Caco-2 (cell line): ENCODE results near the gene TLR9. TPM values are rescaled to one million over a fixed set of nuclear protein-coding genes. Genes with fewer than 3 reads are reported as not detected.

Experiments
- BruUV-seq: library from RNA; stranded (reverse); fragments of 400-500 nt; replicated peaks from 2 replicates; lab custom pipeline; 2021; lab: Mats Ljungman, UMichigan
- CTCF ChIA-PET: fragments of 300-600 bp; sonication (Branson Sonifier 250); formaldehyde crosslinking; loops from one replicate; lab custom pipeline; 2022; ENCODE audit warnings: antibody characterized with exemption; lab: Charles Lee
- POLR2A ChIA-PET: fragments of 300-600 bp; sonication (Branson Sonifier 250); formaldehyde crosslinking; loops from one replicate; lab custom pipeline; 2022; ENCODE audit warnings: antibody characterized with exemption; lab: Charles Lee
- DNase-seq, 2 experiments: peaks; one replicate each; pipeline versions ENCODE4 v3.0.0 to v3.0.0-alpha.2; 2020 to 2022
- H3K27me3 ChIP-seq: replicated peaks from 2 replicates; pipeline ENCODE4 v1.6.0; 2011; ENCODE audit warnings: low read length; ENCODE audit not compliant: control insufficient read depth, insufficient read depth
- H3K36me3 ChIP-seq: 2 replicates; pipeline ENCODE4 v1.5.1; 2011; ENCODE audit warnings: low read length; ENCODE audit not compliant: control insufficient read depth, insufficient read depth
- H3K4me1 ChIP-seq: fragments of 250-450 bp; sonication (Bioruptor Pico); 2 replicates; pipeline ENCODE4 v1.5.1; 2020; ENCODE audit warnings: mild to moderate bottlenecking
- H3K4me3 ChIP-seq: 2 replicates; pipeline ENCODE4 v1.5.1; 2011; ENCODE audit warnings: low read depth, mild to moderate bottlenecking, control low read depth, low read length
- H3K9me3 ChIP-seq: fragments of 250-450 bp; sonication (Bioruptor Pico); 2 replicates; pipeline ENCODE4 v1.5.1; 2020; ENCODE audit warnings: mild to moderate bottlenecking, moderate library complexity
- H3K27ac Mint-ChIP-seq: one replicate; pipeline ENCODE4 v1.8.0; 2022; ENCODE audit warnings: mixed read lengths; ENCODE audit not compliant: unreplicated experiment
- H3K27me3 Mint-ChIP-seq: one replicate; pipeline ENCODE4 v1.8.0; 2022; ENCODE audit warnings: mixed read lengths; ENCODE audit not compliant: insufficient read depth, unreplicated experiment
- H3K36me3 Mint-ChIP-seq: one replicate; pipeline ENCODE4 v1.8.0; 2022; ENCODE audit warnings: mild to moderate bottlenecking, mixed read lengths; ENCODE audit not compliant: insufficient read depth, unreplicated experiment
- H3K4me1 Mint-ChIP-seq: one replicate; pipeline ENCODE4 v1.8.0; 2022; ENCODE audit warnings: low read depth, mixed read lengths; ENCODE audit not compliant: unreplicated experiment
- H3K4me3 Mint-ChIP-seq: one replicate; pipeline ENCODE4 v1.8.0; 2022; ENCODE audit warnings: mild to moderate bottlenecking, moderate library complexity, mixed read lengths; ENCODE audit not compliant: unreplicated experiment
- H3K9me3 Mint-ChIP-seq: one replicate; pipeline ENCODE4 v1.8.0; 2022; ENCODE audit warnings: mixed read lengths; ENCODE audit not compliant: unreplicated experiment
- CTCF ChIP-seq, 2 experiments: fragments of 200-600 bp in 1 of 2; IDR thresholded peaks; 1 replicate in 1 of 2; 2 replicates in 1 of 2; pipeline versions ENCODE4 v1.5.1 to v1.8.0; 2011 to 2022; ENCODE audit warnings: antibody characterized with exemption in 1 of 2, control low read depth in 1 of 2, inconsistent platforms in 1 of 2, low read depth in 1 of 2, low read length in 1 of 2, mild to moderate bottlenecking in 1 of 2, moderate library complexity in 1 of 2; ENCODE audit not compliant: insufficient read depth in 1 of 2, severe bottlenecking in 1 of 2, unreplicated experiment in 1 of 2
- intact Hi-C: fragments of 100-400 bp; cut with micrococcal nuclease; formaldehyde crosslinking; loops from one replicate; pipeline ENCODE4 v1.10.0; 2022; ENCODE audit not compliant: unreplicated experiment
- total RNA-seq: library from RNA; stranded (reverse); gene quantifications from 2 replicates; pipeline ENCODE4 v1.2.3, GENCODE V29; 2022

The TLR9 gene
- total RNA-seq, 1 experiment from 2014 or later: not detected

- no peaks in the 10 kb centered on the region for H3K4me1 Mint-ChIP-seq
- no peaks in the 10 kb centered on the region for H3K9me3 Mint-ChIP-seq
- TF ChIP-seq CTCF (IDR thresholded peaks at IDR 0.05; ENCODE audit: insufficient read depth in 1 of 2, low read depth in 1 of 2, low read length in 1 of 2, severe bottlenecking in 1 of 2, unreplicated experiment in 1 of 2): no peak
- ChIA-PET CTCF (interaction anchor here (1.1 to 1.4 kb wide), 2 partner anchors 8 to 44 kb away, joined by 3 read pairs; no protein-coding TSS in a partner anchor), POLR2A (no interaction called here)
- Histone ChIP-seq H3K27me3 (no peaks in the 10 kb centered on the region), H3K4me3 (peak overlapping the region; percentile 60), H3K9me3 (no peaks in the 10 kb centered on the region), H3K4me1 (peaks cover 10% of the 10 kb centered on the region), H3K36me3 (no peaks in the 10 kb centered on the region; the same call in 1 of the 2 replicates)
- H3K36me3 Mint-ChIP-seq: peaks cover 60% of the 10 kb centered on the region
- no peak for DNase-seq
- H3K27me3 Mint-ChIP-seq: no peaks in the 10 kb centered on the region
- peak overlapping the region; percentile 57 for H3K27ac Mint-ChIP-seq
- intact Hi-C loops: no loop called here
- peak overlapping the region; percentile 72 for H3K4me3 Mint-ChIP-seq
- BruUV-seq: no TSS peak
Measured at GRCh38 chr3:52246264-52246620, 20.8 kb upstream of the TLR9 start.

- POLR2A ChIA-PET: interaction anchor here (0.5 to 1.3 kb wide), 3 partner anchors 33 to 44 kb away, joined by 3 to 4 read pairs (median 4); partner anchors contain the start of gene WDR82
- peak; percentile 69 to 72 for DNase-seq
- H3K36me3 Mint-ChIP-seq: peaks cover 53% of the 10 kb centered on the region
- BruUV-seq: no TSS peak
- Histone ChIP-seq H3K36me3 (no peaks in the 10 kb centered on the region; the same call in 1 of the 2 replicates), H3K4me1 (peaks cover 10% of the 10 kb centered on the region), H3K9me3 (no peaks in the 10 kb centered on the region), H3K27me3 (no peaks in the 10 kb centered on the region), H3K4me3 (peak within 1 kb of the TSS; percentile 60)
- CTCF ChIA-PET: interaction anchor here (0.7 to 1.4 kb wide), 4 partner anchors 8 to 90 kb away, joined by 3 to 5 read pairs (median 4); partner anchors contain the start of gene WDR82
- H3K27me3 Mint-ChIP-seq: no peaks in the 10 kb centered on the region
- H3K4me3 Mint-ChIP-seq: peak within 1 kb of the TSS; percentile 72
- peaks cover 3% of the 10 kb centered on the region for H3K4me1 Mint-ChIP-seq
- intact Hi-C loops: no loop called here
- no peak for TF ChIP-seq CTCF (IDR thresholded peaks at IDR 0.05; ENCODE audit: insufficient read depth in 1 of 2, low read depth in 1 of 2, low read length in 1 of 2, severe bottlenecking in 1 of 2, unreplicated experiment in 1 of 2)
- H3K9me3 Mint-ChIP-seq: no peaks in the 10 kb centered on the region
- H3K27ac Mint-ChIP-seq: peak within 1 kb of the TSS; percentile 57
Measured at GRCh38 chr3:52245322-52246263, 20.1 kb upstream of the TLR9 start, which contains the start of gene PPM1M. Gene PPM1M, plus strand, starts transcription at chr3:52245759. Its CDS starts 66 bp downstream, at chr3:52245825.

- H3K27ac Mint-ChIP-seq: no peak overlapping the region
- peaks cover 8% of the 10 kb centered on the region for H3K4me1 Mint-ChIP-seq
- no peaks in the 10 kb centered on the region for H3K9me3 ChIP-seq
- intact Hi-C loops: no loop called here
- peak in 1 of 2 experiments; percentile 39 for DNase-seq
- H3K9me3 Mint-ChIP-seq: no peaks in the 10 kb centered on the region
- POLR2A ChIA-PET: no interaction called here
- no TSS peak for BruUV-seq
- no peaks in the 10 kb centered on the region; the same call in 1 of the 2 replicates for H3K36me3 ChIP-seq
- CTCF ChIA-PET: no interaction called here
- no peaks in the 10 kb centered on the region for H3K27me3 ChIP-seq
- H3K27me3 Mint-ChIP-seq: no peaks in the 10 kb centered on the region
- H3K4me3 Mint-ChIP-seq: peak overlapping the region; percentile 28
- no peak overlapping the region for H3K4me3 ChIP-seq
- TF ChIP-seq CTCF (IDR thresholded peaks at IDR 0.05; ENCODE audit: insufficient read depth in 1 of 2, low read depth in 1 of 2, low read length in 1 of 2, severe bottlenecking in 1 of 2, unreplicated experiment in 1 of 2): no peak
- H3K4me1 ChIP-seq: peaks cover 16% of the 10 kb centered on the region
- peaks cover 40% of the 10 kb centered on the region for H3K36me3 Mint-ChIP-seq
Measured at GRCh38 chr3:52243791-52244628, 18.6 kb upstream of the TLR9 start.
